HepG2 (cell line): ENCODE data around the gene PRKN.

ENCODE experiments used
- CTCF ChIP-seq: sonication (generic); formaldehyde crosslinking; IDR thresholded peaks from 2 replicates; pipeline ENCODE4 v1.5.0; 2020; ENCODE audit warnings: mild to moderate bottlenecking, missing genetic modification reagents, moderate library complexity
- ELF1 ChIP-seq: sonication (generic); formaldehyde crosslinking; IDR thresholded peaks from 2 replicates; pipeline ENCODE4 v1.4.0; 2020; ENCODE audit warnings: missing genetic modification reagents
- SMARCC2 ChIP-seq: fragments of 450-650 bp; IDR thresholded peaks from 2 replicates; pipeline ENCODE4 v1.6.1; 2017; ENCODE audit warnings: antibody characterized with exemption, mild to moderate bottlenecking
- TRIM24 ChIP-seq: sonication (generic); formaldehyde crosslinking; IDR thresholded peaks from 2 replicates; pipeline ENCODE4 v1.8.0; 2022; ENCODE audit warnings: mild to moderate bottlenecking, missing genetic modification reagents
- YY1 ChIP-seq: IDR thresholded peaks from 2 replicates; pipeline ENCODE4 v1.6.1; 2011; ENCODE audit warnings: low read length, low read depth, moderate library complexity, mild to moderate bottlenecking; ENCODE audit not compliant: insufficient read depth, insufficient replicate concordance
- ZHX1 ChIP-seq: sonication (generic); formaldehyde crosslinking; IDR thresholded peaks from 2 replicates; pipeline ENCODE4 v1.8.1; 2022; ENCODE audit warnings: low read depth, mild to moderate bottlenecking, missing genetic modification reagents
- ZNF282 ChIP-seq: fragments of 450-650 bp; IDR thresholded peaks from 2 replicates; pipeline ENCODE4 v1.6.1; 2018; ENCODE audit not compliant: partially characterized antibody

GRCh38 chr6:161732594-161732993 is 995.0 kb downstream of the PRKN start:
- TF ChIP-seq CTCF (no peak), ZHX1 (no peak), ELF1 (CRISPR knock-in tag) (no peak), SMARCC2 (no peak), ZNF282 (no peak), YY1 (no peak), TRIM24 (CRISPR knock-in tag) (no peak)
